Stimulated activated naive B cell treated with anti-CD40 and anti-IgM and Interleukin-4, amounts not matched to agents 10 μg/mL and 1 μg/mL and 100 μg/mL, for 72 hours (primary cell): ENCODE results near the gene FREY1.

ENCODE experiments used
- ATAC-seq, 2 donors: fragments of 150-1000 bp; cut with Tn5 transposase; replicated peaks; 2 replicates each; pipeline ENCODE4 v1.10.0; 2021; ENCODE audit warnings: moderate library complexity in 1 of 2
- DNase-seq: peaks from one replicate; pipeline ENCODE4 v3.0.0; 2021
- H3K27ac Mint-ChIP-seq: one replicate; pipeline ENCODE4 v1.8.0; 2022; ENCODE audit warnings: mild to moderate bottlenecking, mixed read lengths
- H3K27me3 Mint-ChIP-seq, 2 donors: one replicate each; pipeline ENCODE4 v1.8.0; 2022; ENCODE audit warnings: mixed read lengths in 2 of 2
- H3K36me3 Mint-ChIP-seq, 2 donors: one replicate each; pipeline ENCODE4 v1.8.0; 2022; ENCODE audit warnings: mixed read lengths in 2 of 2, mild to moderate bottlenecking in 1 of 2
- H3K4me1 Mint-ChIP-seq, 2 donors: one replicate each; pipeline ENCODE4 v1.8.0; 2022; ENCODE audit warnings: mixed read lengths in 2 of 2, mild to moderate bottlenecking in 1 of 2
- H3K4me3 Mint-ChIP-seq, 2 donors: one replicate each; pipeline ENCODE4 v1.8.0; 2022; ENCODE audit warnings: mild to moderate bottlenecking in 2 of 2, mixed read lengths in 2 of 2, moderate library complexity in 1 of 2
- H3K9me3 Mint-ChIP-seq, 2 donors: one replicate each; pipeline ENCODE4 v1.8.0; 2022; ENCODE audit warnings: mixed read lengths in 2 of 2, mild to moderate bottlenecking in 1 of 2

Gene FREY1

GRCh38 chr11:45906965-45907611 is at the start of gene FREY1:
FREY1 (minus strand) TSS chr11:45907271; CDS start chr11:45907245, 26 bp downstream.
- peaks cover 11 to 25% of the 10 kb centered on the region in 2 donors for H3K36me3 Mint-ChIP-seq
- no peak within 1 kb of the TSS for H3K4me3 Mint-ChIP-seq
- no peak for DNase-seq
- no peaks in the 10 kb centered on the region for H3K27me3 Mint-ChIP-seq
- no peak for ATAC-seq
- peaks cover 12 to 17% of the 10 kb centered on the region in 2 donors for H3K4me1 Mint-ChIP-seq
- no peaks in the 10 kb centered on the region for H3K9me3 Mint-ChIP-seq
- H3K27ac Mint-ChIP-seq, result peak within 1 kb of the TSS; percentile 80

DNA sequence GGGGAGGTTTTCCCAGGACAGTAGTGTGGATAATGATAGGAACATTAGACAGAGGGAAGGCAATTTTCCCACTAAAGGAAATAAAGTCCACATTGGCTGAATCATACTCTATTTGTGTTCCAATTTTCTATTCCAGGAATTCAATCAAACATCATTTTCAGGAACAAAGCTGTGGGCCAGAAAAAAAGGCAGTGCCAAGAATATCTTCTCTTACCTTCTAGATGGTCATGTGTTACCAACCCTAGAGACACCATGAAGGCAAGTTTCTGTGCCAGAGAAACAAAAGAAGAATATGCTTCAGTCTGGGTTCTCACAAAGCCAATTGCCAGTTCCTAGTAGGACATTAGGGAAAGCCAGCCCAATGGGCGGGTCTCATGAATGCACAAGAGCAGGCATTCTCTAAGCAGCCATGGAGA is 42.9 kb upstream of the FREY1 start:
- no peaks in the 10 kb centered on the region for H3K27me3 Mint-ChIP-seq
- H3K4me1 Mint-ChIP-seq, result peaks cover 4 to 8% of the 10 kb centered on the region in 2 donors
- no peaks in the 10 kb centered on the region for H3K9me3 Mint-ChIP-seq
- ATAC-seq, result no peak
- no peak for DNase-seq
- H3K4me3 Mint-ChIP-seq, result no peak overlapping the region
- H3K27ac Mint-ChIP-seq, result no peak overlapping the region
- H3K36me3 Mint-ChIP-seq, result peaks cover 20 to 34% of the 10 kb centered on the region in 2 donors

DNA sequence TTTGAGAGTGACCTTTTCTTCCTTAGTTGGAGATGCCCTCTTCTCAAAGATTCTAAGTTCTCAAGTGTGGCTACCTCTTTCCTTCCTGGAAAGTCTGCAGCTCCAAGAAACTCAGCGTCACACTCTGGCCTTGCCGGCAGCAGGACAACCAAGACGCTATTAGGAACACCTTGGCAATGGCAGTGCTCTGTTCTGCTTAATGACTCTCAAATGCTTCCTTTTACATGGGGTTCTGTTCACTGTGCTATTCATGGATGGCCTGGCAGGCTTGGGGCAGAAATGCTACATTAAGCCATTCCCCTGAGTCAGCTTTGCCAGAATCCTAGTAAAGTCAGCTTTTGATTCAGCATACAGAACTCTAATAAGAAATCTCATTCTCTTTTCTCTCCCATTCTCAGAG is 41.3 kb upstream of the FREY1 start:
- Mint-ChIP-seq H3K4me1 (peaks cover 4 to 8% of the 10 kb centered on the region in 2 donors), H3K9me3 (no peaks in the 10 kb centered on the region), H3K27ac (no peak overlapping the region), H3K4me3 (no peak overlapping the region), H3K27me3 (no peaks in the 10 kb centered on the region), H3K36me3 (peaks cover 21 to 38% of the 10 kb centered on the region in 2 donors)
- DNase-seq (no peak), ATAC-seq (no peak)

DNA sequence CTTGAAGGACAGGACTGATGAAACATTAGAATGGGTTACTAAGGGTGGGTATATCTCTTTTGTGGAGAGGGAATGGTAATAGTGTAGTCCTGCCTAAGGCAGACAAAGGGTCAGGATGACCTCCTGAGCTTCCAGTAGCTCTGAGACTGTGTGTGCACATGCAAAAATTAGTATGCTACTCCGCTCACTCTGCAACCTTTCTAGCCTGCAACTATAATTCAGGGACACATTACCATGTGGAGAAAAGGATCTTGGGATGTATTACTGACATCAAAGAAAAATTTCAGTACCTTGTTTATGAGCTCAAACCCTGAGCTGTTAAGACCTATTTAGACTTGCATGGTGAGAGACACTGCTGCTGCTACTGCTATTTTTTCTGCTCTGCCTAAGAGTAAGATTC is 40.8 kb upstream of the FREY1 start:
- peaks cover 4 to 8% of the 10 kb centered on the region in 2 donors for H3K4me1 Mint-ChIP-seq
- H3K27me3 Mint-ChIP-seq, result no peaks in the 10 kb centered on the region
- H3K36me3 Mint-ChIP-seq, result peaks cover 21 to 38% of the 10 kb centered on the region in 2 donors
- H3K9me3 Mint-ChIP-seq, result no peaks in the 10 kb centered on the region
- no peak for DNase-seq
- no peak overlapping the region for H3K27ac Mint-ChIP-seq
- ATAC-seq, result no peak
- H3K4me3 Mint-ChIP-seq, result no peak overlapping the region

GRCh38 chr11:45945397-45945999 is 38.4 kb upstream of the FREY1 start:
- ATAC-seq (no peak), DNase-seq (no peak)
- no peaks in the 10 kb centered on the region for H3K9me3 Mint-ChIP-seq
- peak overlapping the region; percentile 38 for H3K27ac Mint-ChIP-seq
- no peak overlapping the region for H3K4me3 Mint-ChIP-seq
- H3K27me3 Mint-ChIP-seq, result no peaks in the 10 kb centered on the region
- peaks cover 15 to 50% of the 10 kb centered on the region in 2 donors for H3K36me3 Mint-ChIP-seq
- peaks cover 7 to 20% of the 10 kb centered on the region in 2 donors for H3K4me1 Mint-ChIP-seq

- ATAC-seq (no peak), DNase-seq (no peak)
- Mint-ChIP-seq H3K27ac (no peak overlapping the region), H3K36me3 (peaks cover 13 to 32% of the 10 kb centered on the region in 2 donors), H3K27me3 (no peaks in the 10 kb centered on the region), H3K4me3 (no peak overlapping the region), H3K4me1 (peaks cover 17 to 44% of the 10 kb centered on the region in 2 donors), H3K9me3 (no peaks in the 10 kb centered on the region)
These were observed 35.3 kb upstream of the FREY1 start for GRCh38 chr11:45942381-45942780.

GRCh38 chr11:45941285-45941684 is 34.2 kb upstream of the FREY1 start:
- peaks cover 22 to 51% of the 10 kb centered on the region in 2 donors for H3K4me1 Mint-ChIP-seq
- peaks cover 18 to 36% of the 10 kb centered on the region in 2 donors for H3K36me3 Mint-ChIP-seq

DNA sequence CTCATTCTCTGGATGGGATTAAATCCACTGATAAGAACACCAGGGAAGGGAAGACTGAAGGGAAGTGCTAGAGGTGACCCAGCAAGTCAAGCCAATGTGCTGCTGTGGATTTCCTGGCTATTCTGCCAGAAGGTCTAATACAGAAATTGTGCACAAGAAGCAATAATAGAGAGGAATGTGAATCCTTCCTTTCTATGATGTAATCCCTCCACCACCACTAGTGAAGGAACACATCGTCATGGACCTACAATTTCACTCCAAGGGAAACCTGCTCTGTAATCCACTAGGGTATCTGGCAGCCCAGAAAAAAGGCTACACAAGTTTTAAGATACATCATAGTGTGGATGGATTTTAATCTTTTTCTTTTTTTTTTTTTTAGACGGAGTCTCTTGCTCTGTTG is 32.8 kb upstream of the FREY1 start:
- Mint-ChIP-seq H3K4me1 (peaks cover 27 to 58% of the 10 kb centered on the region in 2 donors), H3K9me3 (no peaks in the 10 kb centered on the region), H3K36me3 (peaks cover 6 to 26% of the 10 kb centered on the region in 2 donors), H3K4me3 (no peak overlapping the region), H3K27me3 (no peaks in the 10 kb centered on the region), H3K27ac (no peak overlapping the region)
- ATAC-seq (no peak), DNase-seq (no peak)

More at GRCh38 chr11:45941285-45941684, 34.2 kb upstream of the FREY1 start:
- H3K27me3 Mint-ChIP-seq, result no peaks in the 10 kb centered on the region
- DNase-seq (no peak), ATAC-seq (no peak)
- H3K4me3 Mint-ChIP-seq, result no peak overlapping the region
- H3K9me3 Mint-ChIP-seq, result no peaks in the 10 kb centered on the region
- H3K27ac Mint-ChIP-seq, result no peak overlapping the region

DNA sequence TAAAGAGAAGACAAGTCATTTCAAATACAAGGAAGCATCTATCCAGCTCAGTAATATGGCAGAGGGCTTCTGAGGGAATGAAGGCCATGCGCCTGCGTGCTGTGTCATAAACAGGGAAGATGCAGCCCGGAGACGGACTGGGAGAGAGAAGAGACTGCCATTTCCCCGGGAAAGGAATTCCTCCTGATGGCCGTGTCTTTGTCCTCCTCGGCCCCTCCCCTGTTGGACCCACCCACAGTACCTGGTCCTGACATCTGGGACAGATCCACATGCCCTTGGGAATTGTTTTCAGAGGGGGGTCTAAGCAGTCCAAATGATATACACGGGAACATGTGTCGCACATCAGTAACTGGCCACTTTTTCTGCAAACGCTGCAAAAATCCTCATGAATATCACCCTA is 30.8 kb upstream of the FREY1 start:
- ATAC-seq (no peak), DNase-seq (no peak)
- Mint-ChIP-seq H3K4me1 (peaks cover 44 to 77% of the 10 kb centered on the region in 2 donors), H3K36me3 (peaks cover 15 to 35% of the 10 kb centered on the region in 2 donors), H3K9me3 (no peaks in the 10 kb centered on the region), H3K4me3 (no peak overlapping the region), H3K27ac (no peak overlapping the region), H3K27me3 (no peaks in the 10 kb centered on the region)

DNA sequence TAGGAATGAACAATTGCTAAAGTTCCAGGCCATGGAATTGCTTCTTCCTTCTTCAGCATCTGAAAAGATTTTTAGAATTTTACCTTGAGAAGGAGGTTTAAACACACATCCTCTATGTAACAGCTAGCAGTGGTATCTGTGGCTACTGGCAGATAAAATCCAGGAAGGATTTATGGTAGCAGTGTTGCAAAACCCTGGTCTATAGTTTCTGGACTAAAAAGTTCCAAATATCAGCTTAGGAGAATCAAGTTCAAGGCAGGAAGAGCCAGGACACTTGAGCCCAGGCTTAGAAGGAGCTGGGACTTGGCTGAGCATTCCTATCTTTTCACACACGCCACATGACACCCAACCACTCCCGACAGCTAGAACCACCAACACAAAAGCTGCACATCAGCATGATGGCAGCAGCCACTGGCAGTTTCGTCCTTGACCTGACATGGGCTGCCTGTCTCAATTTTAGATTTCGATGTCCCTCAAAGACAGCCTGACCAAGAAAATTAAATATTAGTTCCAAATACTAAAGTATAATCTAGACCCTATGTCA is 29.5 kb upstream of the FREY1 start:
- no peaks in the 10 kb centered on the region for H3K27me3 Mint-ChIP-seq
- H3K27ac Mint-ChIP-seq, result peak overlapping the region; percentile 85
- H3K4me1 Mint-ChIP-seq, result peaks cover 51 to 74% of the 10 kb centered on the region in 2 donors
- peak overlapping the region; percentile 39 to 41 for H3K4me3 Mint-ChIP-seq
- DNase-seq (no peak), ATAC-seq (no peak)
- H3K9me3 Mint-ChIP-seq, result no peaks in the 10 kb centered on the region
- H3K36me3 Mint-ChIP-seq, result peaks cover 24 to 39% of the 10 kb centered on the region in 2 donors

DNA sequence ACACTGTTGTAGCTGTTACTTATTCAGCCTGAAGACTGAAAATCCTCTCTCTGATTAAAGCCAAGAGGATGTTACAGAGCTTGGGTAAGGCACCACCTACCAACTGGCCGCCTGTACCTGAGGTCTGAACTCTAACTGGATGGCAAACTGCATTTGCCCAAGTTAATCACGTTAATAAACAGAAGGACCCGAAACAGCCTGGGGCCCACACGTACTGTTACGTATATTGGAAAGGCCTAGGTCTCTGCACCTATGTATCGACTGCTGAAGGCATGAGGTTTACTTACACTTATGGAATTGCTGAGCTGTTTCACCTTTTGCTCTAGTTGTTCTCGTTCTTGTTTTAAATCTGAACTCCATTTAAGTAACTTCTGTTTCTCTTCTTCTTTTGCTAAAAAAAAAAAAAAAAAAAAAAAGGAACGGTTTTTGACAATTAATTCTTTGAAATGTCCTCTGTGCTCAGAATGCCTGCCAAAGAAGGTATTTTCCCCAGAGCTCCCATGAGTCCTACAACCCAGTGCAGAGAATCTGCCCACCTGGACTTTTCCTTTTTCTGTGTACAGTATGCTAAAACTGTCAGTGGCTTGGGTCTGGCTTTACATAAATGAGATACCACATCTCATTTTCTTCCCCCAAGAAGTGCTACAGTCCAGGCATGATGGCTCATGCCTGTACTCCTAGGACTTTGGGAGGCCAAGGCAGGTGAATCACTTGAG is 28.4 kb upstream of the FREY1 start:
- Mint-ChIP-seq H3K36me3 (peaks cover 28 to 40% of the 10 kb centered on the region in 2 donors), H3K4me3 (peak overlapping the region in 1 of 2 donors; percentile 63), H3K27me3 (no peaks in the 10 kb centered on the region), H3K4me1 (peaks cover 60 to 84% of the 10 kb centered on the region in 2 donors), H3K9me3 (no peaks in the 10 kb centered on the region), H3K27ac (peak overlapping the region; percentile 93)
- DNase-seq, result peak; percentile 58
- ATAC-seq, result peak; percentile 65 to 66

GRCh38 chr11:45934580-45935318 is 27.7 kb upstream of the FREY1 start:
- Mint-ChIP-seq H3K27ac (peak overlapping the region; percentile 93), H3K4me1 (peaks cover 67 to 90% of the 10 kb centered on the region in 2 donors), H3K27me3 (no peaks in the 10 kb centered on the region), H3K36me3 (peaks cover 32 to 45% of the 10 kb centered on the region in 2 donors), H3K4me3 (peak overlapping the region; percentile 25 to 61), H3K9me3 (no peaks in the 10 kb centered on the region)
- DNase-seq (no peak), ATAC-seq (no peak)

DNA sequence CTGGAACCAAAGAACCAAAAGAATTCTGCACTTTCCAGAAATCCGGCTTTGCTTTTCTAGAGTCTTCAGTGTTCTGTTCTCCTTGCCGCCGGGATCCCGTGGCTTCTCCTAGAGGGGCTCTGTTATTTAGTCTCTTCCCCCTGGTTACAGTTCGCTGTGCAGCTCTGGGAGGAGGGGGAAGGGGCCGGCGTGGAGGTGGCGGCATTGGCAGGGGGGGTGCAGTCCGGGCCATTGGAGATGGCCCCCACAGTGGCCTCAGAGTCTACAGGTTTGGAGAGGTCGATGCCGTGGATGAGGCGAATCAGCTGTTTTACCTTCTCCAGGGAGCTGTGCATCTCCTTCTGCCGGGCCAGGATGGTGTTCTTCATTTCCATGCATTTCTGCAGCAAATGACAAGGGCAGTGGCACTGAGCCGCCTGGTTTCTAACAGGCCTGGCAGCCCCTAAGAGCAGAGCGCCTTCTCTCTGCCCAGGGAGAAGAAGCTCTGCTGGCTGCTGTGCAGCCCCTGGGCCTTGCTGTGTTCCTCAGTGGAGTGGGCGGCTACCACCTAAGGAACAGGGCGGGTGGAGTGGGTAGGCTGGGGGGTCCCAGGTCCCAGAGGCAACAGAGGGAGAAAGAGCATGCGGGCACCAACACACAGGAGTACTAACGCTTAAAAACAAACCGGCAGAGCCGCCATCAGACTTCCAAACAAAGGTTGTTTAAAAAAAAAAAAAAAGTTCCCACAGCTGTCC is 26.9 kb upstream of the FREY1 start:
- peaks cover 32 to 45% of the 10 kb centered on the region in 2 donors for H3K36me3 Mint-ChIP-seq
- H3K4me3 Mint-ChIP-seq, result peak overlapping the region; percentile 93 to 96
- H3K27ac Mint-ChIP-seq, result peak overlapping the region; percentile 96
- no peak for DNase-seq
- peaks cover 69 to 83% of the 10 kb centered on the region in 2 donors for H3K4me1 Mint-ChIP-seq
- H3K9me3 Mint-ChIP-seq, result no peaks in the 10 kb centered on the region
- no peaks in the 10 kb centered on the region for H3K27me3 Mint-ChIP-seq
- ATAC-seq, result no peak
